ENCODE results near the gene SH3BP5. TPM values are rescaled to one million over a fixed set of nuclear protein-coding genes. Genes with fewer than 3 reads are reported as not detected.

Gene SH3BP5
- total RNA-seq, 1 experiment from 2014 or later, result 39.3 TPM

DNA sequence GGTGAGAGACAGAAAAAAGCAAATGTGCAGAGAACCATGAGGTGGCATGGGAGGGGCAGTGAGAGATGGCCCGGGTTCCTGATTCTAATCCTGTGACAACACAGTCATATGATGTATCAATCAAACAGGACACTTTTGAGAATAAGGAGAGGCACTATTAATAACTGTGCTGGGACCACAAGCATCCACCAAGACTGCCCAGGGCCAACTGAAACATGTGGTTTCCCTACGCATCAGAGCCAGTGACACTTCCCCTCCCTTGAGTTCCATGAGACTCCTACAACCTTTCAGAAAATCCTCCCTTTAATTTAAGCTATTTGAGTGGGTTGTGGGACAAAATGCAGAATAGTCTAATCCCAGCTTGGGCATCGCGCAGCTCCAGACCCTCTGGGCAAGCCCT, 17.4 kb downstream of the SH3BP5 start:
- H3K9me2 ChIP-seq (ENCODE audit: insufficient read depth), result no peaks in the 10 kb centered on the region
- peaks cover 24% of the 10 kb centered on the region for H3K4me1 ChIP-seq (replicated peaks; ENCODE audit: insufficient read depth)
- no peak for DNase-seq
- H3K79me2 ChIP-seq (ENCODE audit: low read depth), result peaks cover 43% of the 10 kb centered on the region
- CTCF ChIA-PET, result no interaction called here
- H3K9me3 ChIP-seq (ENCODE audit: insufficient read depth, low read depth), result no peaks in the 10 kb centered on the region
- H3K4me2 ChIP-seq, result no peak overlapping the region
- TF ChIP-seq EZH2 (IDR thresholded peaks at IDR 0.05; ENCODE audit: low read depth) (no peak), CTCF (conservative IDR thresholded peaks at IDR 0.05) (no peak)
- no peak overlapping the region for H3K4me3 ChIP-seq
- H3F3A ChIP-seq (ENCODE audit: insufficient read depth, low read depth), result peaks cover 28% of the 10 kb centered on the region
- H4K20me1 ChIP-seq (ENCODE audit: insufficient read depth), result no peaks in the 10 kb centered on the region
- H3K27ac ChIP-seq, result no peak overlapping the region
- no peak overlapping the region for H2AFZ ChIP-seq
- BruUV-seq (replicated peaks), result no TSS peak
- POLR2A ChIA-PET (ENCODE audit: unreplicated experiment), result no interaction called here
- no peaks in the 10 kb centered on the region for H3K36me3 ChIP-seq (ENCODE audit: low read depth)
- no peaks in the 10 kb centered on the region for H3K27me3 ChIP-seq (ENCODE audit: insufficient read depth, low read depth)
- intact Hi-C loops (cut with micrococcal nuclease; ENCODE audit: unreplicated experiment), result no loop called here

DNA sequence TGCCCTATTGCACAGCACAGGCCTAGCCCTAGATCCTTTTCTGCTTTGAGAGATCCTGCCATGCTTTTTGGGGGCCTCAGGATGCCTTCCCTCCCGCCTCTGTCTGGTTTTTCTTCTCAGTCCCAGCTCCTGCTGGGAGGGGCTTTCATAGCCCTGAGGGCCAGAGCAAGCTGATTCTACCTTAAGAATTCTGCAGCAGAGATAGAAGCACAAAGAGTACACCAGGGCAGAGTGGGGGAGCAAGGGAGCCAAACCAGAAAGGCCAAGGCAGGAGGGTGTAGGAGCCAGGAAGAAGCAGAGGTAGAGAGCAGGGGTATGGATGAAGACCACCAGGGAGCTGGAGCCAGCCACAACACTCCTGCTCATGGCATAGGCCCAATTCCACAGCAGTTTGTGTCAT, 18.1 kb downstream of the SH3BP5 start:
- no peak overlapping the region for H3K4me3 ChIP-seq
- no peak overlapping the region for H2AFZ ChIP-seq
- ChIA-PET CTCF (interaction anchor here (0.5 kb wide), 1 partner anchor 525 kb away, joined by 7 read pairs; no protein-coding TSS in a partner anchor), POLR2A (ENCODE audit: unreplicated experiment) (no interaction called here)
- H3K27ac ChIP-seq, result no peak overlapping the region
- no peaks in the 10 kb centered on the region for H4K20me1 ChIP-seq (ENCODE audit: insufficient read depth)
- H3K9me2 ChIP-seq (ENCODE audit: insufficient read depth), result no peaks in the 10 kb centered on the region
- H3K4me1 ChIP-seq (replicated peaks; ENCODE audit: insufficient read depth), result peaks cover 27% of the 10 kb centered on the region
- H3K36me3 ChIP-seq (ENCODE audit: low read depth), result no peaks in the 10 kb centered on the region
- no peaks in the 10 kb centered on the region for H3K27me3 ChIP-seq (ENCODE audit: insufficient read depth, low read depth)
- intact Hi-C loops (cut with micrococcal nuclease; ENCODE audit: unreplicated experiment), result loop anchor here (5.0 kb wide), 1 partner anchor 63 kb away; no protein-coding TSS in a partner anchor
- no peaks in the 10 kb centered on the region for H3K9me3 ChIP-seq (ENCODE audit: insufficient read depth, low read depth)
- TF ChIP-seq CTCF (conservative IDR thresholded peaks at IDR 0.05), result no peak
- no peak for TF ChIP-seq EZH2 (IDR thresholded peaks at IDR 0.05; ENCODE audit: low read depth)
- no peak for DNase-seq
- H3K4me2 ChIP-seq, result no peak overlapping the region
- peaks cover 42% of the 10 kb centered on the region for H3K79me2 ChIP-seq (ENCODE audit: low read depth)
- BruUV-seq (replicated peaks), result no TSS peak
- peaks cover 36% of the 10 kb centered on the region for H3F3A ChIP-seq (ENCODE audit: insufficient read depth, low read depth)

DNA sequence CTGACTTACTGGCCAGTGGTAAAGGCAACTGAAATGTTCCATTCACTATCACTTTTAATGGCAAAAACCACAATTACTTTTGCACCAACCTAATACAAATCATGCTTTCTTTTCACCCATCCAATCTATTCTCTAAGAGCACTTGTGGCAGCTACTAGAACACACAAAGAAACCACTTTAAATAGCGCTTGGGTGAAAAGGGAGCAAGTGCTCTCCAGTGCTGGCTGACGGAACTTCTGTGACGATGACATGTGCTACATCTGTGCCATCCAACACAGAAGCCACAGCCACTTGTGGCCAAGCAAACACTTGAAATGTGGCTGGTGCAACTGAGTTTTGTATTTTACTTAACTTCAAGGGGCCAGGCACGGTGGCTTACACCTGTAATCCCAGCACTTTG, 18.9 kb downstream of the SH3BP5 start:
- H3K36me3 ChIP-seq (ENCODE audit: low read depth), result no peaks in the 10 kb centered on the region
- intact Hi-C loops (cut with micrococcal nuclease; ENCODE audit: unreplicated experiment), result loop anchor here (5.0 kb wide), 1 partner anchor 64 kb away; no protein-coding TSS in a partner anchor
- peaks cover 44% of the 10 kb centered on the region for H3K79me2 ChIP-seq (ENCODE audit: low read depth)
- H2AFZ ChIP-seq, result no peak overlapping the region
- no peak overlapping the region for H3K27ac ChIP-seq
- H3K4me3 ChIP-seq, result no peak overlapping the region
- TF ChIP-seq EZH2 (IDR thresholded peaks at IDR 0.05; ENCODE audit: low read depth) (no peak), CTCF (conservative IDR thresholded peaks at IDR 0.05) (no peak)
- H3K9me2 ChIP-seq (ENCODE audit: insufficient read depth), result no peaks in the 10 kb centered on the region
- ChIA-PET CTCF (no interaction called here), POLR2A (ENCODE audit: unreplicated experiment) (no interaction called here)
- H3K9me3 ChIP-seq (ENCODE audit: insufficient read depth, low read depth), result no peaks in the 10 kb centered on the region
- H3K27me3 ChIP-seq (ENCODE audit: insufficient read depth, low read depth), result no peaks in the 10 kb centered on the region
- peaks cover 42% of the 10 kb centered on the region for H3F3A ChIP-seq (ENCODE audit: insufficient read depth, low read depth)
- H3K4me1 ChIP-seq (replicated peaks; ENCODE audit: insufficient read depth), result peaks cover 35% of the 10 kb centered on the region
- DNase-seq, result no peak
- H4K20me1 ChIP-seq (ENCODE audit: insufficient read depth), result no peaks in the 10 kb centered on the region
- no peak overlapping the region for H3K4me2 ChIP-seq
- BruUV-seq (replicated peaks), result no TSS peak
